Measurements from ENCODE around the gene SLC44A1. TPM values are rescaled to one million over a fixed set of nuclear protein-coding genes. Genes with fewer than 3 reads are reported as not detected.

SLC44A1 gene
- total RNA-seq, 1 donor from 2014 or later = 13.9 TPM

GRCh38 chr9:105458404-105458803, 214.0 kb downstream of the SLC44A1 start:
- DNase-seq (ENCODE audit: low read depth, low spot score) = no peak
- TF ChIP-seq, protein P1, sequence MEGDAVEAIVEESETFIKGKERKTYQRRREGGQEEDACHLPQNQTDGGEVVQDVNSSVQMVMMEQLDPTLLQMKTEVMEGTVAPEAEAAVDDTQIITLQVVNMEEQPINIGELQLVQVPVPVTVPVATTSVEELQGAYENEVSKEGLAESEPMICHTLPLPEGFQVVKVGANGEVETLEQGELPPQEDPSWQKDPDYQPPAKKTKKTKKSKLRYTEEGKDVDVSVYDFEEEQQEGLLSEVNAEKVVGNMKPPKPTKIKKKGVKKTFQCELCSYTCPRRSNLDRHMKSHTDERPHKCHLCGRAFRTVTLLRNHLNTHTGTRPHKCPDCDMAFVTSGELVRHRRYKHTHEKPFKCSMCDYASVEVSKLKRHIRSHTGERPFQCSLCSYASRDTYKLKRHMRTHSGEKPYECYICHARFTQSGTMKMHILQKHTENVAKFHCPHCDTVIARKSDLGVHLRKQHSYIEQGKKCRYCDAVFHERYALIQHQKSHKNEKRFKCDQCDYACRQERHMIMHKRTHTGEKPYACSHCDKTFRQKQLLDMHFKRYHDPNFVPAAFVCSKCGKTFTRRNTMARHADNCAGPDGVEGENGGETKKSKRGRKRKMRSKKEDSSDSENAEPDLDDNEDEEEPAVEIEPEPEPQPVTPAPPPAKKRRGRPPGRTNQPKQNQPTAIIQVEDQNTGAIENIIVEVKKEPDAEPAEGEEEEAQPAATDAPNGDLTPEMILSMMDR (conservative IDR thresholded peaks at IDR 0.05) = no peak
- Mint-ChIP-seq H3K27ac (ENCODE audit: unreplicated experiment) (no peak overlapping the region), H3K36me3 (ENCODE audit: low read depth) (peaks cover 13% of the 10 kb centered on the region), H3K4me3 (no peak overlapping the region), H3K9me3 (peaks cover 3% of the 10 kb centered on the region), H3K4me1 (peaks cover 23% of the 10 kb centered on the region), H3K27me3 (ENCODE audit: low read depth) (no peaks in the 10 kb centered on the region)

DNA sequence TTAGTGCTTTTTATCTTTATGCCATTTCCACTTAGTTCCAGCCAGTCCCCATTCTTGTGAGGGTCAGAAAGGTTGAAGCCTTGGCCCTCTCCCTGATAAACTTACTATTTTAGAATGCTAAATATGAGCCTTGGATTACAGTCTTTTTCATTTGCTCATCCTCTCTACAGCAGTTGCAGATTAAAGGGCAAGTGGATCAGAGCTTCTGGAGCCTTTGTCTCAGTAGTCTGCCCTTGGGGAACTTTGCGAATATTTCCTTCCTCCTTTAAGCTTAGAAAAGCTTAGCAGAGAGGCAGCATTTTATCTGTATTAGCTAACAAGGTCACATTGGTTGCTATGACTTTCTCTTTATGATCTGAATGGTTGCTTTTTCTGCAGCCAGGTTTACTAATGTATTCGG, 214.9 kb downstream of the SLC44A1 start:
- H3K9me3 Mint-ChIP-seq = peaks cover 3% of the 10 kb centered on the region
- no peak overlapping the region for H3K27ac Mint-ChIP-seq (ENCODE audit: unreplicated experiment)
- peaks cover 23% of the 10 kb centered on the region for H3K4me1 Mint-ChIP-seq
- H3K27me3 Mint-ChIP-seq (ENCODE audit: low read depth) = no peaks in the 10 kb centered on the region
- no peak overlapping the region for H3K4me3 Mint-ChIP-seq
- TF ChIP-seq, protein P1 (conservative IDR thresholded peaks at IDR 0.05) = no peak
- no peak for DNase-seq (ENCODE audit: low read depth, low spot score)
- peaks cover 18% of the 10 kb centered on the region for H3K36me3 Mint-ChIP-seq (ENCODE audit: low read depth)

- no peak overlapping the region for H3K4me3 Mint-ChIP-seq
These were observed 222.5 kb downstream of the SLC44A1 start for GRCh38 chr9:105466898-105467455.

DNA sequence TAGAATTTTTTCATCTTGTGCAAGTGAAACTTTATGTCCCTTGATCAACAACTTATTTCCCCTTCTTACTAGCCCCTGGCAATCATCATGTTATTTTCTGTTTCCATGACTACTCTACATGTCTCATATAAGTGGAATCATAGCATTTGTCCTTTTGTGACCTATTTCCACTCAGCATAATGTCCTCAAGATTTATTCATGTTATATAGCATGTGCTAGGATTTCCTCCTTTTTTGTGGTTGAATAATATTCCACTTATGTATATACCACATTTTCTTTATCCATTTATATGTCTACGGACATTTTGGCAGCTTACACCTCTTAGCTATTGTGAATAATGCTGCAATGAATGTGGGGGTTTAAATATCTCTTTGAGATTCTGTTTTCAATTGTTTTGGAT, 224.4 kb downstream of the SLC44A1 start:
- no peak for DNase-seq (ENCODE audit: low read depth, low spot score)
- Mint-ChIP-seq H3K9me3 (peaks cover 15% of the 10 kb centered on the region), H3K27me3 (ENCODE audit: low read depth) (no peaks in the 10 kb centered on the region), H3K4me1 (no peaks in the 10 kb centered on the region), H3K36me3 (ENCODE audit: low read depth) (peaks cover 52% of the 10 kb centered on the region), H3K27ac (ENCODE audit: unreplicated experiment) (no peak overlapping the region), H3K4me3 (no peak overlapping the region)
- TF ChIP-seq, protein P1 (conservative IDR thresholded peaks at IDR 0.05) = no peak

More at GRCh38 chr9:105466898-105467455, 222.5 kb downstream of the SLC44A1 start:
- H3K4me1 Mint-ChIP-seq = no peaks in the 10 kb centered on the region
- peaks cover 15% of the 10 kb centered on the region for H3K9me3 Mint-ChIP-seq
- no peak overlapping the region for H3K27ac Mint-ChIP-seq (ENCODE audit: unreplicated experiment)
- H3K27me3 Mint-ChIP-seq (ENCODE audit: low read depth) = no peaks in the 10 kb centered on the region
- peaks cover 54% of the 10 kb centered on the region for H3K36me3 Mint-ChIP-seq (ENCODE audit: low read depth)
- no peak for DNase-seq (ENCODE audit: low read depth, low spot score)
- TF ChIP-seq, protein P1 (conservative IDR thresholded peaks at IDR 0.05) = no peak

DNA sequence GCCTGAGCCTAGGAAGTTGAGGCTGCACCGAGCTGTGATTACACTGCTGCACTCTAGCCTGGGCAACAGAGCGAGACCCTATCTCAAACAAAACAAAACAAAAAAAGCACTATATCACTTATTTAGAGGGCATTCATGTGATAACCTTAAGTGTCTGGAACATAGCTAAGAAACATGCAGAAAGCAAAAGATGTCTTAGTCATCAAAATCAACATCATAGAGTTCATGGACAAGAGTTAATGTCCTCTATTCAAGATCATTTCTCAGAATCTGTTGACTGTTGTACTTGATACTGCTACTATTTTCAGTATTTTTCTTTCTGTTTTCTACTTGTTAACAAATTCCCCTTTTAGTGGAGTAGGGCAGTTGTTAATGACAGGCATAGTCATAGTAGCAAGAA, 228.8 kb downstream of the SLC44A1 start:
- Mint-ChIP-seq H3K27ac (ENCODE audit: unreplicated experiment) (no peak overlapping the region), H3K9me3 (peaks cover 6% of the 10 kb centered on the region), H3K36me3 (ENCODE audit: low read depth) (peaks cover 21% of the 10 kb centered on the region), H3K4me3 (no peak overlapping the region), H3K27me3 (ENCODE audit: low read depth) (no peaks in the 10 kb centered on the region), H3K4me1 (peaks cover 6% of the 10 kb centered on the region)
- no peak for DNase-seq (ENCODE audit: low read depth, low spot score)
- TF ChIP-seq, protein P1 (conservative IDR thresholded peaks at IDR 0.05) = no peak
